IPS-NIHi11 (cell line): Measurements from ENCODE around the gene TRAF7.
A peak's percentile ranks its signal among the peaks of the same experiment; 100 is the strongest.
"Not testable (repeated sequence)": the region's sequence is repeated elsewhere in the genome, so short reads cannot be mapped to it uniquely, and the experiment has no call there.

ENCODE experiments used
- DNase-seq: peaks from one replicate; pipeline ENCODE4 v3.0.0; 2012; ENCODE audit warnings: mixed read lengths, low spot score

Gene TRAF7

DNA sequence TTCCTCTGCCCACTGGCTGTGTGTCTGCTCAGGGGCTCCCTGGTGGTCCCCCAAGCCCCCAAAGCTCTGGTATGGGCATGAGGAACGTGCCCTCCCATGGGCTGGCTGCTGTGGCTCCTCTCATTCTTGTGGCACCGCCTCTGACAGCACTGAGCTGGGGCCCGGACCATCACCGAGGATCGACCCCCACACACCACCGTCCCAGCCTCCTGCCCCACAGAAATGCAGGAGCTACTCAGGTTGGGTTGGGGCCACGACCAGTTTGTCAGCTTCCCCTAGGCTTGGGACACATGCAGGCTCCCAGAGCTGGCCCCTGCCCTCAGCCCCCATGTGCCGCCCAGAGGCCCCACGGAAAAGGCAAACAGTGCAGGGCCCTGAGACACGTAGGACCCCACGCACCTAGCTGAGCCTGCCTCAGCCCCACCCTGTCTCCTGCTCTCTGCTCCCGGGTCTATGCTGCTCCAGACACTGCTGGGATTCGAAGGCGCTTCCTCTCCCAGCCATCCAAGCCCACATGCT, 44.1 kb downstream of the TRAF7 start:
- DNase-seq = no peak

DNA sequence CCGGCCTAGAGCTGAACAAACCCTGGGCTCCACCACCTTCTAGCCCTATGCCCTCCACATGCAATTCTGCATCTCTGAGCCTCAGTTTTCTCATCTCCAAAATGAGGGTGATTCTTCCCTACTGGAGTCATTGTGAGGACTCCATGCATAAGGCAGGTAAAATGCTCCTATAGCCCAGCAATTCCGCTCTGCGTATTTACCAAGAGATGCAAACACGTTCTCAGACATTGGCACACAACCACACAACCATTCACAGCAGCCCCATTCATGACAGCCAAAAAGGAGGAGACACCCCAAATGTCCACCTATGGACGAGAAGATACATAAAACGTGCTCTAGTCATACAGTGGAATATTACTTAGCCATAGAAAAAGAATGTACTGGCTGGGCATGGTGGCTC, 44.7 kb downstream of the TRAF7 start:
- no peak for DNase-seq

DNA sequence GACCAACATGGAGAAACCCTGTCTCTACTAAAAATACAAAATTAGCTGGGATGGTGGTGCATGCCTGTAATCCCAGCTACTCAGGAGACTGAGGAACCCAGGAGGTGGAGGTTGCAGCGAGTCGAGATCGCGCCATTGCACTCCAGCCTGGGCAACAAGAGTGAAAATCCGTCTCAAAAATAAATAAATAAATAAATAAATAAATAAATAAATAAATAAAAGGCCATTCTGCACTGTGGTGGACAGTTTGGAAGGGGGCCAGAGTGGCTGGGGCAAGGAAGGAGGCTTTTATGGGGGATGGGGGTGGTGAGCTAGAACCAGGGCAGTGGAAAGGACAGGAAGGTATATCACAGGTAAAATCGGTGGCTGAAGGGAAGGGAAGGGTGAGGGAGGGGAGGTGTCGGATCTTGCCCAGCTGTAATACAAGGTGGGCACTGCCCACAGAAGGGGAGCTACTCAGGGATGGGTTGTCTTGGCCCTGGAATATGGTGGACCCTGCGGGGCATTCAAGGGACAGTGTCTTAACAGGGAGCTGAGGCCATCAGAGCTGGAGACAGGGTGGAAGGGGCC, 47.6 kb downstream of the TRAF7 start:
- DNase-seq = not testable (repeated sequence)

- DNase-seq = no peak
These were observed 49.0 kb downstream of the TRAF7 start for GRCh38 chr16:2204416-2205103.

- peak; percentile 96 for DNase-seq
These were observed 49.8 kb downstream of the TRAF7 start, which contains the start of gene MLST8 for GRCh38 chr16:2205104-2205966. Gene MLST8 (plus strand): TSS chr16:2205454. CDS start chr16:2206086, 632 bp downstream.

- DNase-seq = peak; percentile 41
These were observed 50.4 kb downstream of the TRAF7 start for GRCh38 chr16:2205967-2206313.

DNA sequence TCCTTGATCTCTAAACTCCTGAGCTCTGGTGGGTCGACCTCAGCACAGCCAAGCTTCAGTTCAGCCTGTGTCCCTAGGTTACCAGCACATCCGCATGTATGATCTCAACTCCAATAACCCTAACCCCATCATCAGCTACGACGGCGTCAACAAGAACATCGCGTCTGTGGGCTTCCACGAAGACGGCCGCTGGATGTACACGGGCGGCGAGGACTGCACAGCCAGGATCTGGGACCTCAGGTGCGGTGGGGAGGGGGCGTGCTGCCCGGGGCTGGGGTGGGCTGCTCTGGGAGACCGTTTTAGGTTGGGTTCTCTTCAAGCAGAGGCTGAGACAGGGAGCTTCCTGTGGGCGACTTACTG, 50.8 kb downstream of the TRAF7 start:
- no peak for DNase-seq

GRCh38 chr16:2206780-2207433, 51.3 kb downstream of the TRAF7 start:
- DNase-seq = no peak

- DNase-seq = no peak
These were observed 52.3 kb downstream of the TRAF7 start for GRCh38 chr16:2207872-2208271.

GRCh38 chr16:2208308-2208707, 52.7 kb downstream of the TRAF7 start:
- DNase-seq = no peak

- no peak for DNase-seq
These were observed 53.2 kb downstream of the TRAF7 start for GRCh38 chr16:2208772-2209171.

- no peak for DNase-seq
These were observed 53.9 kb downstream of the TRAF7 start for GRCh38 chr16:2209258-2210008.

DNA sequence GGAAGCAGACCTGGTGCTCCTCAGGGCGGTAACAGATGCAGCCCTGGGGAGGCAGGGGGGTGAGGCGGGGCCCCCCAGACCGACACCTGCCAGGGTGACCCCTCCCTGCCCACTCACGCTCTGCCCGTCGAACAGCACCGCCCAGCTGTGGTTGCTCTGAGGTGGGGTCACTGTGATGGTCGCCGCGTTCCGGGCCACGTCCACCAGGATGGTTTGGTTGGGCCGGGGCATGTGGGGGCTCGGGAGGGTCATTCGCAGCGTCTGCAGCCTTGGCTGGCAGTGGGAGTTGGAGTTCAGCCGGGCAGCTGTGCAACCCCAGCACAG, 54.4 kb downstream of the TRAF7 start:
- DNase-seq = no peak

DNA sequence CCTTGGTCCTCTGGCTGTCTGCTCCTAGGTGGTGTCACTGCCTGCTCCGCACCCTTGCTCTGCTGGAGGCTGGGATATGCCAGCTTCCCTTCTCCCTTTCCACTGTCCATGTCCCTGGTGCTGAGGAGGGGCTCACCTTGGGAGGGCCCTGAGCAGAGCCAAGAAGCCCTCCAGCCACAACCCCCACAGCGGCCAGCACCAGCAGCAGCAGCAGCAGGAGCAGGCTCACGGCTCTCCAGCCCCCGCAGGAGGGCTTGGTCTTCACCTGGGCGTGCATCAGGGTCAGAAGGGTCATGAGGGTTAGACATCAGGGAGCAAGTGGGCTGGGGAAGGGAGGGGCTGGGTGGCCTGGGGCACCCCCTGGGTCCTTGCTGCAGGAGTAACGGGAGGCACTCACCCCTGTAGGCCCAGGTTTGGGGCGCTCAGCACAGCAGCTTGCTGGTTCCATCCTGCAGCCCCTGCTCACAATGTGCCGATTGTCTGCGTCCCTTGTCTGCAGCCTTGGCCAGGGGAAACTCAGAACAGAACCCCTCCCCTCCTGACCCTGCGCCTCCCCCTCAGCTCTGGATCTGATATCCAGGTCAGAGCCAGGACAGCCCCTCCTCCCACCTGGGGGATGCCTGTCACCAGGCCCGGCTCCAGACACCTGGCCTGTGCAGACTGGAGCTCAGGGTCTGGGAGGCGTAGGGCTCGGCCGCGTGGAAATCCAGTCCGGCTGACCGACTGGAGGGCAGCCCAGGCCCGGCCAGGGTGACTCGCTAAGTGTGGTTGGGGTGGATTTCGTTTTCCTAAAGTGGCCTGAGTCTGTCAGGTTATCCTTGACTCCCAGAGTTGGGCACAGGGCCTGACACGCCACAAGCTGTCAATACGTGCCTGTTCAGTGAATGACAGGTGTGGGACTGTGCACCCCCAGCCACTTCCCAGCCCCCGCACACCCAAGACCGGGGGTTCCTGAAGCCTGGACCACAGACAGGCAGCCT, 55.1 kb downstream of the TRAF7 start, which contains the start of gene BRICD5:
Gene BRICD5 (minus strand): TSS at position 478 of the 980 bp plus-strand sequence. CDS start 30 bp downstream, at position 448.
- DNase-seq = no peak

DNA sequence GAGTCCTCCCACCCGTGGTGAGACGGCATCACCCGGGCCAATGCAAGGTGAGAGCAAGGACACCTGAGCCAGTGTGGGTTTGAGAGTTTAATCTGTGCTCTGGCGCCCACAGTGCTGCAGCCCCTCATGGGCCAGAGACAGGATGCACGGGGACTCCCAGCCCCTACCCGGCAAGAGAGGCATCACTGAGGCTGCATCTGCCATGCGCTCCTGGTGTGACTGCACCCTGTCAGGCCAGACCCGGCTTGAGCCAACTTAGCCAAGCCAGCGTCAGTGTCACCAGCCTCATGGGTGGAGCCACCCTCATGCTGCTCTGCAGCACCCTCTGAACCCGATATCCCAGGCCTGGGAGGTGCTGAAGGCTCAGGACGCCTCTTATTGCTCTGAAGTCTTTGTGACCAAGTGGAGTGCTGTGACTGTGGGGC, 56.4 kb downstream of the TRAF7 start:
- no peak for DNase-seq

DNA sequence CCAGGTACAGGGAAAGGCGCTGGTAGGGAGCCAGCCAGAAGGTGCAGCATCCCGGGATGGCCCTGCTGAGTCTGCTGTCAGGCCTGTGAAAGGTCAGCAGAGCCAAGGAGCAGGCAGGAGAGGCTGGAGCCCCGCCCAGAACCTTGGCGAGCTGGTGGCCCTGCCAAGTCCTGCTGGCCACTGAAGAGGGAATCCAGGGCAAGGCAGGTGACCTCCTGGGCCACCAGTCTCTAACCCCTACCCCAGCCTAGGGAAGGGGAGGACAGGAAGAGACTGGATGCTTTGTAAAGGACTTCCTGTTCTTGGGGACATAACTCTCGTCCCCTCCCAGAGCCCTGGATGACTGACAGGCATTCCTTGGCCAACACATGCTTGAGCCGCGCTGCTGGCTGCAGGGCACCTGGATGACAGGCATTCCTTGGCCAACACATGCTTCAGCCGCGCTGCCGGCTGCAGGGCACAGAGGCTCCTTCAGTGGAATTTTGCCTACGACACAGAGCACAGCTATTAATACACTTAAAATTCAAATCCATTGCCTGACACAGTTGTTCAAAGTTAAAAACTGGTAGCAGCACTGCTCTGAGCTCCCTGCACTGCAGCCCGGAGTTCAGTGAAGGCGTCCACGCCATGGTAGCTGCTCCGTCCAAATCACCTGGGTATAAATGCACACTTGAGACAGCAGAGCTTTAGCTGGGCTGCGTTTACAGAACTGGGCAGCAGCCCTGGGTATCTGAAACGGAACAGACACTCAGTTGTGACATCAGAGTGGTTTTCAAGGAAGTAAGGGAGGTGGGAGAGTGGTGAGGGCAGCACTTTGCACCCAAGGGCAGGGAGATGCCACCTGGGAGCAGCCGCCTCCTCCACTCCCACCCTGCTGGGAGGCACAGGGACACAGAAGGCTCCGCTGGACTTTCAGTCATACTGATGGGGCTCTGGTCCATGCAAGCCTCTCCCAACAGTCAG, 57.1 kb downstream of the TRAF7 start:
- no peak for DNase-seq

GRCh38 chr16:2213817-2214718, 58.5 kb downstream of the TRAF7 start:
- DNase-seq = no peak

- DNase-seq = no peak
These were observed 59.1 kb downstream of the TRAF7 start, which contains the start of gene PGP for GRCh38 chr16:2214719-2214968. Gene PGP (minus strand): TSS chr16:2214840. CDS start chr16:2214777, 63 bp downstream.
